Activated T-cell treated with anti-CD3 and anti-CD28 coated beads for 4 hours (primary cell): ENCODE measurements around the gene TMEFF2.
"Not testable (repeated sequence)": the region's sequence is repeated elsewhere in the genome, so short reads cannot be mapped to it uniquely, and the experiment has no call there.

Experiments used
- DNase-seq: peaks from one replicate; pipeline ENCODE4 v3.0.0-alpha.2; 2020

TMEFF2 gene

GRCh38 chr2:191927319-191927867 lies 267.3 kb downstream of the TMEFF2 start:
- DNase-seq = no peak

GRCh38 chr2:191926671-191927070 lies 268.1 kb downstream of the TMEFF2 start:
- no peak for DNase-seq

DNA sequence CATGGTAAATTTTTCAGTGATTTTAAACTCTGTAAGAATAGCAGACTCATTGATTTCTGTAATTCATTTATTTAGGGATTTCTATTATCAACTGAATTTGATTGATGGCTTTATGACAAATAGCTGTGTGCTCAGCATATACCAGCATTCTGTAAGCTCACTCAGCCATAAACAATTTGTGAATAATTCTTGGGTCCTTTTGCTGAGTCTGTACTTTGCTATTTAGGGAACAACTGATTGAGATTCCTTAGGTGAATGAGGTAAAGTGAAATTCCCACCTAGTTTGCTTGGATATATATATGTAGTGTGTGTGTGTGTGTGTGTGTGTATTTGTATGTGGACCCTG lies 271.1 kb downstream of the TMEFF2 start:
- DNase-seq = no peak

- no peak for DNase-seq
Measured at GRCh38 chr2:191922736-191923651, 271.7 kb downstream of the TMEFF2 start.

- not testable (repeated sequence) for DNase-seq
Measured at GRCh38 chr2:191921650-191922049, 273.1 kb downstream of the TMEFF2 start.

DNA sequence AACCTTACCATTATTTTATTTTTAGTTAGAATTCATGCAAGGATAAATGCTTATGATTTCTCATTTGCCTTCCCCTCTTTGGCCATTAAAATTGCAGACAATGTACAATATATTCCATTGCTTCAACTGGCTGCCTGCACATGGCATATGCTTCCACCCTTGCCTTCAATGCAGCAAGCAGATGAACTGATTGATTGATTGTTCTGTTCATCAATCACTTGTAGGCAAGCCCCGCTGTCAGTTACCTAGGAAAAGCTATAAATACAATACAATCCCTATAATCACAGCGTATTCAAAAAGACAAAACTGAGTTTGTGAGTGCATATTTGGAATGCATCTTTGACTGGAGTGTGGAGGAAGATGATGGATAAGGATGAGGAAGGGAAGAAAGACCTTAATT lies 274.2 kb downstream of the TMEFF2 start:
- no peak for DNase-seq

- no peak for DNase-seq
Measured at GRCh38 chr2:191917967-191918651, 276.6 kb downstream of the TMEFF2 start.

- DNase-seq = no peak
Measured at GRCh38 chr2:191917430-191917881, 277.3 kb downstream of the TMEFF2 start.

- no peak for DNase-seq
Measured at GRCh38 chr2:191916826-191917225, 277.9 kb downstream of the TMEFF2 start.

DNA sequence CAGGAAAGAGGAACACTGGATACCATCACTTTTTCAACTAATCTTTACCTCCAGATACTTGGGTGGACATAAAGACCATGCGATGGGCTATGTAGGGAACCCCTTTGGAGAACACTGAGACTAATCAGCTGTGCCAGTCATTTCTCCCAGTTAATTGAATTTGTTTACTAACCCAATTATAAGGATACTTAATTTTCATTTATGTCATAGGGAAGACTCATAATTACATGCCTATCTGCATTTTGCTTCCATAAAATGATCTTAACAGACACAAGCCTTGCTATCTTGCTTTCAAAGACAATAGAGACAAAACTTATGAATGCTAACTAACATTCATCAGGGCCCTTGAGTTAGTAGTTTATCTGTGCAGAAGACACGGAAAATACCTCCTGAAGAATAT lies 279.0 kb downstream of the TMEFF2 start:
- DNase-seq = no peak

DNA sequence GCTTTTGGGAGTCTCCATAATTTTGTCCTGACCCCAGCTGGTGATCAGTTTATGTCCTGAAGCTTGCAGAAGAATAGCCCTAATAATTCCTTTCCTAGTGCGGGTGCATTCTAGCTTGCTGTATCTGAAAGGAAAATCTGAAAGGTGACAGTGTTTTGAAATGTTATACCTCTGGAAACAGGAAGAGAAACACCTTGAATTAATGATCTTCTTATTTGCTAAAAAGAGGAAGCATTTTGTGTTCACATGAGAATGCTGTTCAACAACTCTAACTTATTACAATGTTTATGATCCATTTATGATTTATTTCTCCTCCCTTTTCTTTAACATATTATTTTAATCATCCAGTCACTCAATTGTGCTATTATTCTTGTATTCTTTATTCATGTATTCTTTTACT lies 280.9 kb downstream of the TMEFF2 start:
- DNase-seq = no peak

- no peak for DNase-seq
Measured at GRCh38 chr2:191912764-191913163, 282.0 kb downstream of the TMEFF2 start.

GRCh38 chr2:191910518-191910917 lies 284.2 kb downstream of the TMEFF2 start:
- no peak for DNase-seq

- DNase-seq = no peak
Measured at GRCh38 chr2:191908874-191909273, 285.9 kb downstream of the TMEFF2 start.

GRCh38 chr2:191907545-191907944 lies 287.2 kb downstream of the TMEFF2 start:
- no peak for DNase-seq

DNA sequence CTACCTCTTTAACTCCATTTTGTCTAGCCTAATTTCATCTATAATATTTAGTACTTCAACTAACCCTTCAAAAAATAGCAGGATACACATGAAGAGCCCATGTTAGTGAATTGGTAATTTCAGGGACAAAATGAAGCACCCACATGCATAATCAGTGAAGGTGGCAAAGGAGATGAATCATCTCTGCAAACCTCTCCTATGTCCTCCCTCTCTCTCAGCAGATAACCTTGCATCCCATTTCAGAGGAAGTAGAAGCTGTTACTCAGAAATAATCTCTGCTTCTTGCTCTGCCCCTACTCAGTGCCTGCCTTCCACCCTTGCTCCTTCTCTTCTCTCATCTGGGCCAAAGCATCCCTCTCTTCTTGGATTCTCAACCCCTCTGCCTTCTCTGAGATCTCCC lies 287.6 kb downstream of the TMEFF2 start:
- no peak for DNase-seq

DNA sequence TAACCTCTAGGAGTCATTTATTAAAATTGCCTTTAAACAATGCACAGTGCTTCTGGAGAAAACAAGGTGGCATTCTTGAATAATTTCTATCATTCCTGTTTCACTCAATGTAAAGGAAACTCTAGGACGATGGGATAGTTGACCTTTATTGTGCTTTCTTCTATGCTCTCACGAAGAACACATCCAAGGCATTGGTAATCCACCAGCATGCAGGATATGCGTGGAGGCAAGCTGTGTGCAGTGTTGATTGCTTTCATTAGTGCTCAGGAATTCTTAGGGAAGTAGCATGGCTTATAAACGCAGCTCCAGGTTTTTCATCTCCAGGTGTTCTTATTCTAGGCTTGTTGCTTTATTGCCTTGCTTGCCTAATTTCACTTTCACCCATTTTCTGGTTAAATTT lies 289.4 kb downstream of the TMEFF2 start:
- DNase-seq = no peak

GRCh38 chr2:191901031-191901430 lies 293.7 kb downstream of the TMEFF2 start:
- no peak for DNase-seq

- no peak for DNase-seq
Measured at GRCh38 chr2:191899410-191899809, 295.3 kb downstream of the TMEFF2 start.
